ENCODE results near the gene HCN4. TPM values are rescaled to one million over a fixed set of nuclear protein-coding genes. Genes with fewer than 3 reads are reported as not detected.
"Not testable (repeated sequence)": the region's sequence is repeated elsewhere in the genome, so short reads cannot be mapped to it uniquely, and the experiment has no call there.

HCN4 gene
- 4.0 and 4.1 TPM in 2 replicates for total RNA-seq
- long read RNA-seq: 0 reads

- TF ChIP-seq CTCF (conservative IDR thresholded peaks at IDR 0.05): no peak
- Mint-ChIP-seq H3K36me3 (ENCODE audit: low read depth) (no peaks in the 10 kb centered on the region), H3K27ac (ENCODE audit: unreplicated experiment) (no peak within 1 kb of the TSS), H3K27me3 (ENCODE audit: low read depth) (peaks cover 80% of the 10 kb centered on the region), H3K9me3 (no peaks in the 10 kb centered on the region), H3K4me3 (peak within 1 kb of the TSS; percentile 78), H3K4me1 (peaks cover 13% of the 10 kb centered on the region)
- peak; percentile 42 for DNase-seq (ENCODE audit: low read depth, low spot score)
Measured at GRCh38 chr15:73368301-73369136, at the start of gene HCN4. Gene HCN4 (minus strand): TSS chr15:73368958. CDS start chr15:73368270, 688 bp downstream.

GRCh38 chr15:73414876-73415275 lies 46.1 kb upstream of the HCN4 start:
- Mint-ChIP-seq H3K4me1 (no peaks in the 10 kb centered on the region), H3K36me3 (ENCODE audit: low read depth) (no peaks in the 10 kb centered on the region), H3K9me3 (no peaks in the 10 kb centered on the region), H3K4me3 (no peak overlapping the region), H3K27ac (ENCODE audit: unreplicated experiment) (no peak overlapping the region), H3K27me3 (ENCODE audit: low read depth) (peaks cover 17% of the 10 kb centered on the region)
- no peak for TF ChIP-seq CTCF (conservative IDR thresholded peaks at IDR 0.05)
- DNase-seq (ENCODE audit: low read depth, low spot score): no peak

GRCh38 chr15:73403171-73403570 lies 34.4 kb upstream of the HCN4 start:
- no peaks in the 10 kb centered on the region for H3K27me3 Mint-ChIP-seq (ENCODE audit: low read depth)
- H3K27ac Mint-ChIP-seq (ENCODE audit: unreplicated experiment): no peak overlapping the region
- H3K4me3 Mint-ChIP-seq: no peak overlapping the region
- H3K9me3 Mint-ChIP-seq: no peaks in the 10 kb centered on the region
- no peak for TF ChIP-seq CTCF (conservative IDR thresholded peaks at IDR 0.05)
- DNase-seq (ENCODE audit: low read depth, low spot score): no peak
- no peaks in the 10 kb centered on the region for H3K36me3 Mint-ChIP-seq (ENCODE audit: low read depth)
- no peaks in the 10 kb centered on the region for H3K4me1 Mint-ChIP-seq

DNA sequence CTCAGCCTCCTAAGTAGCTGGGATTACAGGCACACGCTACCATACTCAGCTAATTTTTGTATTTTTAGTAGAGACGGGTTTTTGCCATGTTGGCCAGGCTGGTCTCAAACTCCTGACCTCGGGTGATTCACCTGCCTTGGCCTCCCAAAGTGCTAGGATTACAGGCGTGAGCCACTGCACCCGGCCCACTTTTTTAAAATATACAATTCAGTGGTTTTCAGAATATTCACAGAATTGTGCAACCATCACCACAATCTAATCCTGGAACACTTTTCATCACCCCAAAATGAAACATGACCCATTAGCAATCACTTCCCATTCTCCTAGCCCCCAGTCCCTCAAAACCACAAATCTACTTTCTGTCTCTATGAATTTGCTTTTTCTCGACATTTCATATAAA lies 31.5 kb upstream of the HCN4 start:
- not testable (repeated sequence) for H3K4me3 Mint-ChIP-seq; H3K27ac Mint-ChIP-seq (ENCODE audit: unreplicated experiment); H3K36me3 Mint-ChIP-seq (ENCODE audit: low read depth); H3K9me3 Mint-ChIP-seq; DNase-seq (ENCODE audit: low read depth, low spot score); H3K27me3 Mint-ChIP-seq (ENCODE audit: low read depth); H3K4me1 Mint-ChIP-seq

- Mint-ChIP-seq H3K27me3 (ENCODE audit: low read depth) (peaks cover 2% of the 10 kb centered on the region), H3K27ac (ENCODE audit: unreplicated experiment) (no peak overlapping the region), H3K4me1 (no peaks in the 10 kb centered on the region), H3K4me3 (no peak overlapping the region), H3K9me3 (no peaks in the 10 kb centered on the region), H3K36me3 (ENCODE audit: low read depth) (no peaks in the 10 kb centered on the region)
- TF ChIP-seq CTCF (conservative IDR thresholded peaks at IDR 0.05): no peak
- DNase-seq (ENCODE audit: low read depth, low spot score): no peak
Measured at GRCh38 chr15:73398861-73399260, 30.1 kb upstream of the HCN4 start.

DNA sequence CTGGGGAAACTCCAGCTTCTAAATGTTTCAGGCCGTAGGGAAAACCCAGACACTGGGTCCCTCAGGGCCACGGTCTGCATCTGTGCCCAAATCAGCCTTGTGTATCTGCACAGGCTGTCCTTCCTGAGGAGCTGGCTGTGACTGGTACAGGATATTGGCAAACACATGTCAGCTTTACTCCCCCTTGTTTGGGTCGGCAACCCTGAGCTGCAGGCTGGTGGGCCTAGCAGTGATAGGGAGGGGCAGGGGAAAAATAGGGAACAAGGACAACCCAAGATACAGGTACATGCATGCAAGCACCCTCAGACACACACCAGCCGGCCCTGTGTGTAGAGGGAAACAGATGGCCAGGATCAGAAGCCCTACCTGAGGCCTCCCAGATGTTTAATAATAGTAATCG lies 28.7 kb upstream of the HCN4 start:
- no peak for TF ChIP-seq CTCF (conservative IDR thresholded peaks at IDR 0.05)
- DNase-seq (ENCODE audit: low read depth, low spot score): no peak
- Mint-ChIP-seq H3K9me3 (no peaks in the 10 kb centered on the region), H3K4me1 (no peaks in the 10 kb centered on the region), H3K36me3 (ENCODE audit: low read depth) (no peaks in the 10 kb centered on the region), H3K27me3 (ENCODE audit: low read depth) (peaks cover 16% of the 10 kb centered on the region), H3K27ac (ENCODE audit: unreplicated experiment) (no peak overlapping the region), H3K4me3 (no peak overlapping the region)

Data from neural crest cell (in vitro differentiated cells).